ENCODE data around the gene STUM.

STUM gene

DNA sequence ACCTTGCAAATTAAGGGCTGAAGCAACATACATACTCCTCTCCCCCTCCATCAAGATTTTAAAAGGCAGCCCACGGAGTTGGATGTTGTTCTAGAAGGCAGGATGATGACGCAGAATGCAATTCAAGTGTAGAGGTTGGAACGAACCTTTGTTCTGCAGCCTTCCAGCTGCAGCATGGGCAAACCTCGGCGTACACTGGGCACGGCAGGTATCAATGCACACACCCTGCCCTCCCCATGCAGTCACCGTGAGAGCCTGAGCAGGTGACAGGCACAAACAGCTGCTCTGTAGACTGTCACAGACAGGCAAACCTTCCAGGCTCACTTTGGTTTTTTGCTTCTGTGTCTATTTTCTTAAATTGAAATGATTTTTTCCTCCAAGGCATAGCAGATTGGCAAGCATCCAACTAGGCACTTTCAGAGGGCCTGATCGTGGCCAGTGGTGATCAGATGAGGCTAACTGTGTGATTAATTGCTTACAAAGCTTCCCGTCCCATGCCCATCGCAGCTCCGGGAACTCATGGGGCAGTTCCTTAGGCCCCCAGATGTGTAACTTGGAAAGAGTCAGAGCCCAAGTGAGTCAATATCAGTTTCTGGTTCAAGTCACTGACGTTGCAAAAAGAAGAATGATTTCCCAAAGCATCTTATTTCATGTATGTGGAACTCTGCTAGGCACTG, 108.2 kb downstream of the STUM start:
- no peak for DNase-seq

DNA sequence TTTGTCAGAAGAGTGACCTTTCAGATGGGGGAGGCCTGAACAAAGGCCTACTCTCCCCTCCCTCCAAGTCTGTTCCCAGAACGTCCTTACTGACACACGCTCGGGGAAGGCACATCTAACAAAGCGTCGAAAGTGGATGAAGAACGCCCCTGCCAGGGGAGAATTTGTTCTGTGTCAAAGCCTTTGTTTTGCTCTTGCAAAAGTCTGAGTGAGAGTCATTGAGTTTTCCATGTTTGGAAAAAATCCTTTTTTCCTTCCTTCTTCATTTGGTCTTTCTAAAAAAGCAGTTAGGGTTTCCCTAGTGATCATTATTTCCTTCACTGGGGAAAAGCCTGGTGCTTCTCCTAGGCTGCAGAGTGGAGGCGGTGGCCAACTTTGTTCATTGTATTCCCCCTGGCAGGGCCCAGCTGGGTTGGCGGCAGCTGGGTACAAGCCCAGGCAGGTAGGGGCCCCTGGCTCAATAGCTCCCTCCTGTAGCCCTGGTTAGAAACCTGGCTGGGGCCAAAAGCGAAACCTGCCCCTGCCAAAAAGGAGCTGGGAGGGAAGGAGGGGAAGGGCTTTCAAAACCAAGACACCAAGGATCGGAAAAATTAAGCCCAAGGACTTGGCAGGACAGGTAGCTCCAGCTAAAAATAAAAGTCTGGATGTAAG, 109.5 kb downstream of the STUM start:
- no peak for DNase-seq

DNA sequence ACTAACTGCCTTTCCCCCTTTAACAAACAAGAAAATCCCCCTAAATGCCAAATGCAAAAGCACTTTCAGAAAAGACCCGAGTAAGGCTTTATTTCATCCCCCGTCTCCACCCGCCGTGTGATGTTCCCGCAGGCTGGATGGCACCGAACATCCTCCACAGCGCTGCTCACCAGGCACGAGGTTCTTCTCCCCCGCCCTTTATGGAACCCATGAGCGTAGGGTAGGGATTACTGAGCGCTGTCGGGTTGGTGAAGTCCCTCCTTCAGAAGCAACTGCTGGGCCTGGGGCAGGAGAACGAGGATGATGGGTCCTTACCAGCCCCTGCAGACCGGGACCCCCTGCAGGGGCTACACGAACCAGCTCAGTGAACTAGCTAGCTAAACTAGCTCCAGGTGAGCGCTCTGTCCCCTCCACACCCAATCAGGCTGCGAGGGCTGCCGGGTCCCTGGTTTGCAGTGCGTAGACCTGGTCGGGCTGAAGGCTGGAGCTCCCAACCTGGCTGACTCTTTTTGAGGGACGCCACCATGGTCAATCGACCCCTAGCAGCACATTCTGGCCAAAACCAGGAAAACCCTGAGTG, 110.1 kb downstream of the STUM start:
- DNase-seq = no peak

Measured in Kasumi-1 (cell line).